Activated CD4-positive, alpha-beta T cell treated with anti-CD3 and anti-CD28 coated beads for 24 hours (primary cell): ENCODE data around the gene WNK3.

Source experiments
- DNase-seq, 2 donors: peaks; one replicate each; pipeline ENCODE4 v3.0.0-alpha.2; 2020; ENCODE audit warnings: low read depth in 2 of 2

Gene WNK3

DNA sequence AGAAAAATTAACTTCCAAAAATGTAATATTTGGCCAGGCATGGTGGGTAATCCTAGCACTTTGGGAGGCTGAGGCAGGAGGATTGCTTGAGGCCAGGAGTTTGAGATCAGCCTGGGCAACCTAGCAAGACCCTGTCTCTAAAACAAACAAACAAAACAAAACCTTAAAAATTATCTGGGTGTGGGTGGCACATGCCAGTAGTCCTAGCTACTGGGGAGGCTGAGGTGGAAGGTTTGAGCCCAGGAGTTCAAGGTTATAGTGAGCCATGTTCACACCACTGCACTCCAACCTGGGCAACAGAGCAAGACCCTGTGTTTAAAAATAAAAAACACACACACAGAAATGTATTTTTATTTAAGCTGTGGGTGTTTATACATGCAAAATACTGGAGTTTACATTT is 186.8 kb downstream of the WNK3 start:
- no peak for DNase-seq

DNA sequence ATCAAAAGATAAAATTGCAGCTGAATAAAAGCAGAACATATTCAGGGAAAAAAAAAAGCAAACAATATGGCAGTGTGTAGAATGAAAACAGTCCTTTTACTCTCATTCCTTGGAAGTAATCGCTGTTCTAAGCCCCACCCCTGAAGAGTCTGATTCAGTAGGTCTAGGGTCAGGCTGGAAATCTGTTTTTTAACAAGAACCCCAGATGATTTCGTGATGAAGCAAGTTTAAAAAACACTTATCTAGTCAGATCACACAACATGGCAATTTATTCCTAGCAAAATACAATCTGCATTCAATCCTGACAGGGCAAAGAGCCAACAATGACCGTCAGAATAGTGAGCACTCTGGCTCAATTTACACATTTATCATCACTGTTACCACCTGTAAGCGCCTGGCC is 190.9 kb downstream of the WNK3 start:
- no peak for DNase-seq

DNA sequence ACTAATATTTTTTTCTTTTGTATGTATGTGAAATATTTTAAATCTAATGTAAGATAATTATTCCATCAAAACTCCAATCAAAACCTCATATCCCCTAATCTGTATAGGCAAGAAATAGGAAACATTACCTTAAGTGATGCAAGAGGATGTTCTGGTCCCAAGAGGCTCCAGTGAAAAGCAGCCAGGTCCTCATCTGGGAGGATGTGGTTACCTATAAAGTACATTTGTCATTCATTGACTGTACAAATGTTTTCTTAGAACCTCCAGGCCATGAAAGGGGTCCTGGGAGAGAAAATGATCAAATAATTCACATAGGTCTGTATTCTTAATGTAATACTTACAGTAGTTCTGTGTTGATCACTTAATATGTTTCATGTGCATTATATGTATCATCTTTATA is 200.3 kb downstream of the WNK3 start:
- DNase-seq = no peak
